Measurements from ENCODE around the gene GAGE10. TPM values are rescaled to one million over a fixed set of nuclear protein-coding genes. Genes with fewer than 3 reads are reported as not detected.

GAGE10 gene
- total and polyA plus RNA-seq, 11 donors: not detected

DNA sequence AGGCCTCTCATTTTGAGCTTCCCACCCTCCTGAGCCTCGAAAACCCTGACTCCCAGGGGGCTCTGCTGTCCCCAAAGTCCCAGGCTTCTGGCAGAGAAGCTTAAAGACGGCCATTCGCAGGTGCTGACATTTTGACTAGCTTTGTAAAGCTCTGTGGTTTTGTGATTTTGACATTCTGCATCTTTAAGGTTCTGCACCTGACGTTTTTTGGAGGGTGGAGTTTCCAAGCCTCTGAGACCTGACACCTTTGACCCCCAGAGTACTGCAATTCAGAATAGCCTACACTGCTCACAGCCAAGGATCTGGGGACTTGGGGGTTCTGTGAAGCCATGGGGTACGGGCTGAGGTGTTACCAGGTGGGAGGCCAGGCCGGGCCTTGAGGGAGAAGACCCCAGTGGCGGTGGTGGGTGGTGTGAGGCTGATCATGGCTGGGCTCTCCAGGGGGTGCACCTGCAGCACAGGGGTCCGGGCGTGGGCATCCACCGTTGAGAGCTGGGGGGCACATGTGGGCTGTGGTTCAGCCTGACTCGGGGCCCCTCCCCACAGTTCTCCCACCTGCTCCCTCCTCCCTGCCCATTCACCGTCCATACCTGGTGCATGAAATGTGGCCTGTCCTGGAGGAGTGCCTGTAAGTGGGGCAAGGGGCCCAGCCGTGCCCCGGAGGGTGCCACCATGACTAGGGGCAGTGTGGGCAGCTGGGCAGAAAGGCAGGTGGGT lies 46.2 kb upstream of the GAGE10 start:
- H3K9me3 ChIP-seq: no peaks in the 10 kb centered on the region
- no peak for ATAC-seq
- H3K4me3 ChIP-seq: no peak overlapping the region
- intact Hi-C loops (cut with DNase I): no loop called here
- H3K36me3 ChIP-seq: no peaks in the 10 kb centered on the region
- H3K4me1 ChIP-seq: no peaks in the 10 kb centered on the region
- H3K27ac ChIP-seq: no peak overlapping the region
- H3K27me3 ChIP-seq: peaks cover 0 to 13% (median 0%) of the 10 kb centered on the region in 9 donors
- WGBS, 4 donors: 56 to 85% (median 72%) methylated on average over 7 to 14 of the region's 14 CpGs
- no peak for TF ChIP-seq POLR2A (IDR thresholded peaks at IDR 0.05)
- TF ChIP-seq, protein P1, sequence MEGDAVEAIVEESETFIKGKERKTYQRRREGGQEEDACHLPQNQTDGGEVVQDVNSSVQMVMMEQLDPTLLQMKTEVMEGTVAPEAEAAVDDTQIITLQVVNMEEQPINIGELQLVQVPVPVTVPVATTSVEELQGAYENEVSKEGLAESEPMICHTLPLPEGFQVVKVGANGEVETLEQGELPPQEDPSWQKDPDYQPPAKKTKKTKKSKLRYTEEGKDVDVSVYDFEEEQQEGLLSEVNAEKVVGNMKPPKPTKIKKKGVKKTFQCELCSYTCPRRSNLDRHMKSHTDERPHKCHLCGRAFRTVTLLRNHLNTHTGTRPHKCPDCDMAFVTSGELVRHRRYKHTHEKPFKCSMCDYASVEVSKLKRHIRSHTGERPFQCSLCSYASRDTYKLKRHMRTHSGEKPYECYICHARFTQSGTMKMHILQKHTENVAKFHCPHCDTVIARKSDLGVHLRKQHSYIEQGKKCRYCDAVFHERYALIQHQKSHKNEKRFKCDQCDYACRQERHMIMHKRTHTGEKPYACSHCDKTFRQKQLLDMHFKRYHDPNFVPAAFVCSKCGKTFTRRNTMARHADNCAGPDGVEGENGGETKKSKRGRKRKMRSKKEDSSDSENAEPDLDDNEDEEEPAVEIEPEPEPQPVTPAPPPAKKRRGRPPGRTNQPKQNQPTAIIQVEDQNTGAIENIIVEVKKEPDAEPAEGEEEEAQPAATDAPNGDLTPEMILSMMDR (IDR thresholded peaks at IDR 0.05): no peak
- no peak for DNase-seq

DNA sequence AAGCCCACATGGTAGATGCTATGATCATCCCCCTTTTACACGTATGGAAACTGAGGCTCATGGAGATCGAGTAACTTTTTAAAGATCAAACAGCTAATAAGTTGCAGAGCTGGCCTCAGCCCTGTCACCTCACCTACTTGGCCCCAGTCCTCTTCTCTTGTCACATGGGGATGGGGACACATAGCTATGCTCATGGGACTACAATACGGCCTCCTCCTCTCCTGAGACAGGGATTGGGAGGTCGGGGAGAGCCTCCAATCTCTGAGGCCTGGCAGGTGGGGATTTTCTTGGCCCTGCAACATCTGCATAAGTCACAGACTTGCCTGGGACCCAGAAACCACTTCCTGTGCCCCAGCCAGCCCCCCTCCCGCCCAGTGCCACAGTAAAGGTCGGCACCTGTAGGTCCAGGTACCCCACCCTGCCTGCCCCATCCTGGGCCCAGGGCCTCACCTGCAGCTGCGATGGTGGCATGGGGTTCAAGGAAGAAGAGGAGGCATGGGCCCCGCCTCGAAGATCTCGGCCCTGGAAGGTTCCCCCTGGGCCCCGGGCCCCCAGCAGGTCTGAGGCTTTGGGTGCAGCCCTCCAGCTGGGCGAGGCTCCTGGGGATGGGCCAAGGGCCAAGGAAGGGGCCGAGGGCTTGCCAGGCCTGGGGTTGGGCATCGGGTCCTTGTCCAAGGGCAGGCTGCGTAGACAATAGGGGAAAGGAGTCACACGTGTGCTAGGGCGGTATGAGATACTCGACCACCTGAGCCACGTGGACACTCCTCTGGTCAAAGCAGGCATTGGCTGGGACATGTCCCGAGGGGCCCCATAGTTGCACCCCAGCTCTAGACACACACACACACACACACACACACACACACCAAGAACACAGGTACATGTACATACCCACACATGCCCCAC lies 45.3 kb upstream of the GAGE10 start:
- no peaks in the 10 kb centered on the region for H3K4me1 ChIP-seq
- 75 to 83% (median 79%) methylated on average over 14 to 20 of the region's 20 CpGs for WGBS, 4 donors

DNA sequence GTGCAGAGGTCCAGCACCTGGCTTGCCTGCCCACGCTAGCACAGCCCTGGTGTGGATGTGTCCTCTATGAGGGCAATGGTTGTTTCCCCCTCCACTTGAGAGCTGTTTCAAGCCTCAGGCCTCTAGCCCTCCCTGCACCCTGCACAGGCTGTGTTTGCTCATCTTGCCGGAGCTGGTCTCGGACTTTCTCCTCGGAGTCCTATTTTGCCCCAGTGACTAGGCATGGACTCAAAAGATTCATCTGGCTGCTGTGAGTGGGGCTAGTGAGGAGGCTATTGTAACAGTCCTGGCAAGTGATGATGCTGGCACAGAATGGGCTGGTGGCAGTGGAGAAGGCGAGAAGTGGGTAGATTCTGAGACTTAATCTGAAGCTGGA lies 44.7 kb upstream of the GAGE10 start:
- intact Hi-C loops (cut with DNase I): no loop called here
- Histone ChIP-seq H3K9me3 (no peaks in the 10 kb centered on the region), H3K4me3 (no peak overlapping the region), H3K36me3 (no peaks in the 10 kb centered on the region), H3K27me3 (peaks cover 0 to 14% (median 0%) of the 10 kb centered on the region in 9 donors), H3K4me1 (no peaks in the 10 kb centered on the region), H3K27ac (no peak overlapping the region)
- ATAC-seq (no peak), DNase-seq (no peak)
- 80 to 93% (median 87%) methylated on average over 5 of the region's 5 CpGs for WGBS, 4 donors
- no peak for TF ChIP-seq POLR2A (IDR thresholded peaks at IDR 0.05)
- TF ChIP-seq, protein P1 (IDR thresholded peaks at IDR 0.05): no peak

More for the DNA sequence above, 45.3 kb upstream of the GAGE10 start:
- no peaks in the 10 kb centered on the region for H3K36me3 ChIP-seq
- DNase-seq (no peak), ATAC-seq (no peak)
- intact Hi-C loops (cut with DNase I): no loop called here
- no peak overlapping the region for H3K27ac ChIP-seq
- no peak overlapping the region for H3K4me3 ChIP-seq
- no peaks in the 10 kb centered on the region for H3K9me3 ChIP-seq
- peaks cover 0 to 14% (median 0%) of the 10 kb centered on the region in 9 donors for H3K27me3 ChIP-seq
- TF ChIP-seq, protein P1 (IDR thresholded peaks at IDR 0.05): no peak
- no peak for TF ChIP-seq POLR2A (IDR thresholded peaks at IDR 0.05)

Data from heart left ventricle (tissue), 16 donors.